ENCODE measurements around the gene SYNE1.

Gene SYNE1

DNA sequence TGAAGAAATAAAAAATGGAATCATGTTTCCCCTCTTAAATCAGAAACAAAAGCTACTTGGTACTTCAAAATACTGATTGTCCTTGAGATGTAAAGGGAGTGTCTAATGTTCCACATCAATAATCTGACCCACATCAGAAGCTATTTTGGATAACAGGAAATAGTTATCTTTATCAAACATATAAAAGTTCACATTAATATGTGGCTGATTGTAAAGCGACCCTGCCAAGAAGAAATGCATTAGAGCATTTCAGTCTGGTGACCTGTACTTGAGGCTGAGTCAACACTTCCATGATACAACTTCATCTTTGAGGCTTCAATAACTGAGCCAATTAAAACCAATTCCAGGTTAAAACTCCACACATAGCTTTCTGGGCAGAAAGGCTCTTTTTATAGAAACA is 31.8 kb downstream of the SYNE1 start:
- Mint-ChIP-seq H3K36me3 (ENCODE audit: low read depth) (no peaks in the 10 kb centered on the region), H3K27me3 (ENCODE audit: low read depth) (peaks cover 3% of the 10 kb centered on the region), H3K27ac (no peak overlapping the region), H3K4me1 (no peaks in the 10 kb centered on the region), H3K4me3 (no peak overlapping the region), H3K9me3 (no peaks in the 10 kb centered on the region)
- TF ChIP-seq, protein P1, sequence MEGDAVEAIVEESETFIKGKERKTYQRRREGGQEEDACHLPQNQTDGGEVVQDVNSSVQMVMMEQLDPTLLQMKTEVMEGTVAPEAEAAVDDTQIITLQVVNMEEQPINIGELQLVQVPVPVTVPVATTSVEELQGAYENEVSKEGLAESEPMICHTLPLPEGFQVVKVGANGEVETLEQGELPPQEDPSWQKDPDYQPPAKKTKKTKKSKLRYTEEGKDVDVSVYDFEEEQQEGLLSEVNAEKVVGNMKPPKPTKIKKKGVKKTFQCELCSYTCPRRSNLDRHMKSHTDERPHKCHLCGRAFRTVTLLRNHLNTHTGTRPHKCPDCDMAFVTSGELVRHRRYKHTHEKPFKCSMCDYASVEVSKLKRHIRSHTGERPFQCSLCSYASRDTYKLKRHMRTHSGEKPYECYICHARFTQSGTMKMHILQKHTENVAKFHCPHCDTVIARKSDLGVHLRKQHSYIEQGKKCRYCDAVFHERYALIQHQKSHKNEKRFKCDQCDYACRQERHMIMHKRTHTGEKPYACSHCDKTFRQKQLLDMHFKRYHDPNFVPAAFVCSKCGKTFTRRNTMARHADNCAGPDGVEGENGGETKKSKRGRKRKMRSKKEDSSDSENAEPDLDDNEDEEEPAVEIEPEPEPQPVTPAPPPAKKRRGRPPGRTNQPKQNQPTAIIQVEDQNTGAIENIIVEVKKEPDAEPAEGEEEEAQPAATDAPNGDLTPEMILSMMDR (IDR thresholded peaks at IDR 0.05; ENCODE audit: unreplicated experiment in 3 of 3) = no peak

DNA sequence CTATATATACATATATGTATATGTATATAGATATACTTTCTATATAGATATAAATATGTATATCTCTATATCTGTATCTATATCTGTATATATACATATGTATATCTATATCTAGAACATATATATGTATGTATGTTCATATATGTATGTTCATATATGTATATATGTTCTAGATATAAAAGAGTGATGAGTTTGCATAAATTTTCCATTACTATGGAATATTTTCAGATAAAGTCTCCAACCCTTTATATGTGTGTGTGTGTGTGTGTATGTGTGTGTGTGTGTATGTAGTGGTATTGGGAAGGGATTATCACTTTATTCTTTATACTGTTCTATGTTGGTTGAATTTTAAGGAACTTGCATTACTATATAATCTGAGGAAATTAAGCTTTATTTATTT is 33.3 kb downstream of the SYNE1 start:
- H3K4me1 Mint-ChIP-seq = peaks cover 9% of the 10 kb centered on the region

DNA sequence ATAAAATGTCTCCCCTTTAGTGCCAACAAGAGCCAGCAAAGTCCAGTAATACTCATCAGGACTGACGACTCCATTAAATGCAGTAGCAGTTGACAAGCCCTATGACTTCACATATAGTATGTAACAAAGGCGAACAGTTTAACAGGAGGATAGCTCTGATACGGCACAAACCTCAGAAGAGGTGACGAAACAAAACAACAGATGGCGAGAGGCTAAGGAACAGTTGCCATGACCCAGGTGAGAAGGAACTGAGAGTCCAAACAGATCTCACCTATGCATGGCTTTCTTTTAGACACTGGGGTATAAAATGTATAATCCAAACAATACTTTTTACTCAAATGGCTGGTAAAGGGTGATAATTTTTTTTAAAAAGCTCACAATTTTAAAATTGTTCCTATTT is 37.1 kb downstream of the SYNE1 start:
- Mint-ChIP-seq H3K4me3 (no peak overlapping the region), H3K36me3 (ENCODE audit: low read depth) (no peaks in the 10 kb centered on the region), H3K4me1 (peaks cover 16% of the 10 kb centered on the region), H3K27ac (peak overlapping the region in 2 of 3 experiments; percentile 8 to 33), H3K9me3 (no peaks in the 10 kb centered on the region), H3K27me3 (ENCODE audit: low read depth) (peaks cover 3% of the 10 kb centered on the region)
- TF ChIP-seq, protein P1 (IDR thresholded peaks at IDR 0.05; ENCODE audit: unreplicated experiment in 3 of 3) = no peak

More for the DNA sequence above, 33.3 kb downstream of the SYNE1 start:
- H3K27ac Mint-ChIP-seq = no peak overlapping the region
- no peak overlapping the region for H3K4me3 Mint-ChIP-seq
- no peaks in the 10 kb centered on the region for H3K9me3 Mint-ChIP-seq
- no peaks in the 10 kb centered on the region for H3K36me3 Mint-ChIP-seq (ENCODE audit: low read depth)
- TF ChIP-seq, protein P1 (IDR thresholded peaks at IDR 0.05; ENCODE audit: unreplicated experiment in 3 of 3) = no peak
- peaks cover 3% of the 10 kb centered on the region for H3K27me3 Mint-ChIP-seq (ENCODE audit: low read depth)

DNA sequence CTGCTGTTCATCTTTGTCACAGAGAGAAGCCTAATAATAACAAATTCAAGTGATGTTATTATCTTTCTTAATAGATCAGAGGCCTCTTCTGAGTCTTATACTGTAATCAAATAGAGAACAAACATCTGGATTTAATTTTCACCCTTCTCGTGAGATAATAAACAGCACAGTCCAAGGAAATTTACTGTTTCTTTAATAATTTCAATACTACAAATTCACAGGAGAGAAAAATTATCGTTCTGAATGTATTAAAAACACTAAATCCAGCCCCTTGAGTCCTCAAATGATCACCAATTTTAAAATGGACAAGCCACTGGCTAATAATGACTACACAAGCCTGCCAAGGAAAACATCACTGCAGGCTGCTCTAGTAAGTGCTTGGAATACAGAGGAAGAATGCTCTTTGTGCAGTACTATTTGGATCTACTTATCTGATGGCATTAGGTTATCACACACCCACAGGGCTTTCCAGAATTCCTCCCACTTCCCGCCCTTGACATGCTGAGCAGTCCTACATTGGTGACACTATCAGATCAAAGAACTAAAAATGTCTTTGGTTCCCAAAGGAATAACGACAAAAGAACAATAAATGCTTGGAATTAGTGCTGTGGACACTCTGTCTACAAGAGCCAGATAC is 38.1 kb downstream of the SYNE1 start:
- Mint-ChIP-seq H3K4me3 (peak overlapping the region in 1 of 3 experiments; percentile 19), H3K36me3 (ENCODE audit: low read depth) (no peaks in the 10 kb centered on the region)
- TF ChIP-seq, protein P1 (IDR thresholded peaks at IDR 0.05; ENCODE audit: unreplicated experiment in 3 of 3) = no peak

DNA sequence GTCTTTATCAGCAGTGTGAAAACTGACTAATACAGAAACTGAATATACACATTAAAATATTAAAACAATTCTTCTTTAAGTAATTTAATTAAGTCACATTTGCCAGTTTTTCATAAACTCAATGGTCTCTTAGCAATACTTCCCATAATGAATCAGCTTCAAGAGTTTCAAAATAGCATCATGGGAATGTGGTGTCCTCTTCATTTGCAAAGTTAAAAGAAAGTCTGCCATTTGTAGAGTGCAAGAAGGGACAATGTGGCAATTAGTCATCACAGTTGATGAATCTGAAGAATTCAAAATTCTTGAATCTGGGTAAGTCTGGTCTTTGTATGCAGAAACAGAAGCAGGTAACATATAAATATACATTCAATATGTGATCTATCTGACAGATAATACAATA is 38.7 kb downstream of the SYNE1 start:
- Mint-ChIP-seq H3K9me3 (no peaks in the 10 kb centered on the region), H3K27me3 (ENCODE audit: low read depth) (no peaks in the 10 kb centered on the region), H3K27ac (peak overlapping the region in 2 of 3 experiments; percentile 33 to 64), H3K4me1 (peaks cover 16% of the 10 kb centered on the region), H3K4me3 (no peak overlapping the region), H3K36me3 (ENCODE audit: low read depth) (no peaks in the 10 kb centered on the region)
- TF ChIP-seq, protein P1 (IDR thresholded peaks at IDR 0.05; ENCODE audit: unreplicated experiment in 3 of 3) = no peak

More for the DNA sequence above, 38.1 kb downstream of the SYNE1 start:
- H3K4me1 Mint-ChIP-seq = peaks cover 16% of the 10 kb centered on the region
- H3K27ac Mint-ChIP-seq = peak overlapping the region; percentile 33 to 73 (median 64)
- H3K9me3 Mint-ChIP-seq = no peaks in the 10 kb centered on the region
- H3K27me3 Mint-ChIP-seq (ENCODE audit: low read depth) = peaks cover 2% of the 10 kb centered on the region

DNA sequence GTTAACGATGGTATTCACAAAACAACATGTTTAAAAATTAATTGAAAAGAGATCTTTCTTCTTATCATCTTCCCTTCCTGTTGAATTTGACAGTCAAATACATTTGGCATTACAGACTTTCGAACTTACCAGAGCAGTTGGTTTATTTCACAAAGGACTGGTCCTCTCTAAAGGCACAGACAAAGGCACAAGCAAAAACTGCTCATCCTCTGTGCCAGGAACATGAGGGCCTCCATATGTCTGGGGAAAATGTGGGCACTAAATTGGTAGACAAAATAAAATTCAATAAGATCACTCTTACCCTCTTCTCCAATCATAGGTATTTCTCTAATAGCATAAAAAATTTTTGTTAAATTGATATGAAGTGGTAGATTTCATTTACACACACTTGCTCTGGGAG is 40.4 kb downstream of the SYNE1 start:
- Mint-ChIP-seq H3K4me3 (no peak overlapping the region), H3K27me3 (ENCODE audit: low read depth) (no peaks in the 10 kb centered on the region), H3K27ac (no peak overlapping the region), H3K4me1 (peaks cover 16% of the 10 kb centered on the region), H3K36me3 (ENCODE audit: low read depth) (no peaks in the 10 kb centered on the region), H3K9me3 (no peaks in the 10 kb centered on the region)
- TF ChIP-seq, protein P1 (IDR thresholded peaks at IDR 0.05; ENCODE audit: unreplicated experiment in 3 of 3) = no peak
